ENCODE results near the gene APCDD1L. TPM values are rescaled to one million over a fixed set of nuclear protein-coding genes. Genes with fewer than 3 reads are reported as not detected.

Gene APCDD1L
- total and polyA plus RNA-seq, 2 experiments from 2014 or later, result 0.23 TPM; not detected in 1

DNA sequence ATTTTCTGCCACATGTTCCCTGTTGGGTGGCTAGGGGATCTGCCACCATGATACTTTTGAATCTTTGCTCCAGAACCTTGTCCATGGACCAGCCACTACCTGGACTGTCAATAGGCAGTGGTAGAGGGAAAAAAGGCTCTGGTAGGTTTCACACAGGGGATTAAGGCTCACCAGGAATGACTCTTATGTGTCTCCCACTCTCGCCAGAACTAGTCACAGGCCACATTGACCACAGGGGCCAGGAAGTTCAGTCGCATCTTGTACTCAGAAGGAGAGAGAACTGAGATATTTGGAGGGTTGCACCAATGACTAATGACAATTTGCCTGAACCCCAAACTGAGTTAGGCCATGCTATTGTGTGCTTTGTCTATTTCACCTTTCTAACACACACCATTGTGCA is 23.6 kb upstream of the APCDD1L start:
- Histone ChIP-seq H3K4me3 (no peak overlapping the region), H3K79me2 (no peaks in the 10 kb centered on the region), H3K4me1 (ENCODE audit: insufficient read depth) (no peaks in the 10 kb centered on the region), H3K9me2 (replicated peaks; ENCODE audit: insufficient read depth) (no peaks in the 10 kb centered on the region), H3K9me3 (ENCODE audit: low read depth) (no peaks in the 10 kb centered on the region), H3K36me3 (replicated peaks; ENCODE audit: insufficient read depth, low read depth) (no peaks in the 10 kb centered on the region), H4K20me1 (ENCODE audit: insufficient read depth, poor library complexity, severe bottlenecking) (no peaks in the 10 kb centered on the region), H3K4me2 (no peak overlapping the region), H3K27ac (no peak overlapping the region), H3K27me3 (no peaks in the 10 kb centered on the region), H2AFZ (no peak overlapping the region)
- TF ChIP-seq EZH2 (IDR thresholded peaks at IDR 0.05; ENCODE audit: borderline replicate concordance) (no peak), EZH2phosphoT487 (IDR thresholded peaks at IDR 0.05; ENCODE audit: low read depth, severe bottlenecking, unreplicated experiment) (no peak)
- TF ChIP-seq, protein P1, sequence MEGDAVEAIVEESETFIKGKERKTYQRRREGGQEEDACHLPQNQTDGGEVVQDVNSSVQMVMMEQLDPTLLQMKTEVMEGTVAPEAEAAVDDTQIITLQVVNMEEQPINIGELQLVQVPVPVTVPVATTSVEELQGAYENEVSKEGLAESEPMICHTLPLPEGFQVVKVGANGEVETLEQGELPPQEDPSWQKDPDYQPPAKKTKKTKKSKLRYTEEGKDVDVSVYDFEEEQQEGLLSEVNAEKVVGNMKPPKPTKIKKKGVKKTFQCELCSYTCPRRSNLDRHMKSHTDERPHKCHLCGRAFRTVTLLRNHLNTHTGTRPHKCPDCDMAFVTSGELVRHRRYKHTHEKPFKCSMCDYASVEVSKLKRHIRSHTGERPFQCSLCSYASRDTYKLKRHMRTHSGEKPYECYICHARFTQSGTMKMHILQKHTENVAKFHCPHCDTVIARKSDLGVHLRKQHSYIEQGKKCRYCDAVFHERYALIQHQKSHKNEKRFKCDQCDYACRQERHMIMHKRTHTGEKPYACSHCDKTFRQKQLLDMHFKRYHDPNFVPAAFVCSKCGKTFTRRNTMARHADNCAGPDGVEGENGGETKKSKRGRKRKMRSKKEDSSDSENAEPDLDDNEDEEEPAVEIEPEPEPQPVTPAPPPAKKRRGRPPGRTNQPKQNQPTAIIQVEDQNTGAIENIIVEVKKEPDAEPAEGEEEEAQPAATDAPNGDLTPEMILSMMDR (IDR thresholded peaks at IDR 0.05; ENCODE audit: poor library complexity), result no peak
- no peak for DNase-seq (ENCODE audit: low spot score)
- 79% methylated on average over 2 of the region's 2 CpGs for WGBS (ENCODE audit: low lambda C conversion rate, missing lambda C conversion rate)

DNA sequence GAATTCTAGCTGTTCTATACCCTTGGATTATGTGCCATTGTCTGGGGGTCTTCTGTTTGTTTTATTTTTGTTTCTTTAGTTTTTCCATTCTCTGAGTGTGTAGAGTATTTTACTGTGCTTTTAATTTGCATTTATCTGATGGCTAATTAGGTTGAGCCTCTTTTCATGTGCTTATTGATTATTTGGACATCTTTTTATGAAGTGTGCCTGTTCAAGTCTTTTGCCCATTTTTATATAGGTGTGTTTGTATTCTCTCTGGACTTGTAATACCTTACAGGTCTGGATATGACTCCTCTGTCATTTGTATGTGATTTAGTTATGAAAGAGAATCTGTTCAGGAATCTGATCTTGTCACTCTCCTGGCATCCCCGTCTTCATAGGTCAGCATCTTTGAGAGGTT is 22.6 kb upstream of the APCDD1L start:
- H3K27me3 ChIP-seq, result no peaks in the 10 kb centered on the region
- TF ChIP-seq, protein P1 (IDR thresholded peaks at IDR 0.05; ENCODE audit: poor library complexity), result no peak
- TF ChIP-seq EZH2phosphoT487 (IDR thresholded peaks at IDR 0.05; ENCODE audit: low read depth, severe bottlenecking, unreplicated experiment) (no peak), EZH2 (IDR thresholded peaks at IDR 0.05; ENCODE audit: borderline replicate concordance) (no peak)
- H3K9me3 ChIP-seq (ENCODE audit: low read depth), result no peaks in the 10 kb centered on the region
- H2AFZ ChIP-seq, result no peak overlapping the region
- H3K4me2 ChIP-seq, result no peak overlapping the region
- no peaks in the 10 kb centered on the region for H3K9me2 ChIP-seq (replicated peaks; ENCODE audit: insufficient read depth)
- DNase-seq (ENCODE audit: low spot score), result no peak
- no peaks in the 10 kb centered on the region for H3K79me2 ChIP-seq
- H3K27ac ChIP-seq, result no peak overlapping the region
- H4K20me1 ChIP-seq (ENCODE audit: insufficient read depth, poor library complexity, severe bottlenecking), result no peaks in the 10 kb centered on the region
- H3K4me1 ChIP-seq (ENCODE audit: insufficient read depth), result no peaks in the 10 kb centered on the region
- H3K4me3 ChIP-seq, result no peak overlapping the region
- 63% methylated on average over 1 of the region's 1 CpG for WGBS (ENCODE audit: low lambda C conversion rate, missing lambda C conversion rate)
- H3K36me3 ChIP-seq (replicated peaks; ENCODE audit: insufficient read depth, low read depth), result no peaks in the 10 kb centered on the region

DNA sequence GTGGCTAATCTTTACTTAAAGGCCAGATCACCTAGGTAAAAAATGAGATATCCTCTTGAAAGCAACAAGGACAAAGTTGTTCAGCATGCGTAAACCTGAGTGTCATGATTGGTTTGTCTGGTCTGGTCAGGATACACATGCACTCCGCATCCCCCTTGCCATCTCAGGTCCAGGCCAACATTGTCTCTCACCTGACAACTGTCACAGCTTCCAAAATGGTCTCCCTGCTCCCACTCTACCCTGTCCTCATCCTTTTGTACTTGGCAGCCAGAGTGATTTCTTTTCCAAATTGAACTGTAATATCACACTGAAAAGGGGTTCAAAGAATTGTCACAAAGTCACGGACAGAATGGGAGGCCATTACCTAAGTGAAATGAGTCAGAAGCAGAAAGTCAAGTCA is 21.1 kb upstream of the APCDD1L start:
- TF ChIP-seq, protein P1 (IDR thresholded peaks at IDR 0.05; ENCODE audit: poor library complexity), result no peak
- no peak for TF ChIP-seq EZH2phosphoT487 (IDR thresholded peaks at IDR 0.05; ENCODE audit: low read depth, severe bottlenecking, unreplicated experiment)
- no peak for TF ChIP-seq EZH2 (IDR thresholded peaks at IDR 0.05; ENCODE audit: borderline replicate concordance)
- Histone ChIP-seq H3K4me3 (no peak overlapping the region), H3K36me3 (replicated peaks; ENCODE audit: insufficient read depth, low read depth) (no peaks in the 10 kb centered on the region), H4K20me1 (ENCODE audit: insufficient read depth, poor library complexity, severe bottlenecking) (no peaks in the 10 kb centered on the region), H3K4me2 (no peak overlapping the region), H3K79me2 (no peaks in the 10 kb centered on the region), H3K4me1 (ENCODE audit: insufficient read depth) (no peaks in the 10 kb centered on the region), H3K27me3 (no peaks in the 10 kb centered on the region), H2AFZ (no peak overlapping the region), H3K9me2 (replicated peaks; ENCODE audit: insufficient read depth) (no peaks in the 10 kb centered on the region), H3K27ac (no peak overlapping the region), H3K9me3 (ENCODE audit: low read depth) (no peaks in the 10 kb centered on the region)
- DNase-seq (ENCODE audit: low spot score), result no peak
- WGBS (ENCODE audit: low lambda C conversion rate, missing lambda C conversion rate), result 84% methylated on average over 3 of the region's 3 CpGs

DNA sequence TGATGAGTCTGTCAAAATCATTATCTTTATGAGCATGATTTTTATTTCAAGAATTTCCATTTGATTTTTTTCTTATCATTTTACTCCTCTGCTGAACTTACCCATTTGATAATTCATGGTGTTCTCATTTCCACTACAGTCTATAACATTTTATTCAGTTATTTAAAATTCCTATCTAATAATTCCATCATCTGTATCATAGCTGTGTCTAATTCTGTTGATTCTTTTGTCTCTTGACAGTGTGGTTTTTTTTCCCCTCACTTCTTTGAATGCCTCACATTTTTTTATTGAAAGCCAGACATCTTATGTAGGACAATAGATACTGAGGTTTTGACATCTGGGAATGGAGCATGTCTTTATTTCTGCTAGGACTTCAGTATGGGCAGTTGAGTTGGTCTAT is 16.5 kb upstream of the APCDD1L start:
- H3K79me2 ChIP-seq, result no peaks in the 10 kb centered on the region
- no peak overlapping the region for H3K4me3 ChIP-seq
- no peak overlapping the region for H2AFZ ChIP-seq
- H3K4me2 ChIP-seq, result no peak overlapping the region
- no peaks in the 10 kb centered on the region for H4K20me1 ChIP-seq (ENCODE audit: insufficient read depth, poor library complexity, severe bottlenecking)
- no peaks in the 10 kb centered on the region for H3K9me2 ChIP-seq (replicated peaks; ENCODE audit: insufficient read depth)
- H3K4me1 ChIP-seq (ENCODE audit: insufficient read depth), result no peaks in the 10 kb centered on the region
- no peak overlapping the region for H3K27ac ChIP-seq
- H3K9me3 ChIP-seq (ENCODE audit: low read depth), result peaks cover 2% of the 10 kb centered on the region
- no peak for TF ChIP-seq EZH2 (IDR thresholded peaks at IDR 0.05; ENCODE audit: borderline replicate concordance)
- TF ChIP-seq, protein P1 (IDR thresholded peaks at IDR 0.05; ENCODE audit: poor library complexity), result no peak
- no peak for TF ChIP-seq EZH2phosphoT487 (IDR thresholded peaks at IDR 0.05; ENCODE audit: low read depth, severe bottlenecking, unreplicated experiment)
- DNase-seq (ENCODE audit: low spot score), result no peak
- H3K36me3 ChIP-seq (replicated peaks; ENCODE audit: insufficient read depth, low read depth), result no peaks in the 10 kb centered on the region
- no peaks in the 10 kb centered on the region for H3K27me3 ChIP-seq
